PC-3 (cell line): ENCODE results near the gene FAM227A. TPM values are rescaled to one million over a fixed set of nuclear protein-coding genes. Genes with fewer than 3 reads are reported as not detected.

Experiments
- ATAC-seq: fragments of 200-7000 bp; cut with Tn5 transposase; 2 replicates; pipeline ENCODE4 v1.9.1; 2020; ENCODE audit warnings: mild to moderate bottlenecking, moderate library complexity
- BruUV-seq: library from RNA; stranded (reverse); fragments of 400-500 nt; replicated peaks from 2 replicates; lab custom pipeline; 2021; lab: Mats Ljungman, UMichigan
- CTCF ChIA-PET: fragments of 300-600 bp; sonication (Branson Sonifier 250); formaldehyde crosslinking; loops from one replicate; lab custom pipeline; 2022; ENCODE audit warnings: antibody characterized with exemption; lab: Charles Lee
- POLR2A ChIA-PET: fragments of 300-600 bp; sonication (Branson Sonifier 250); formaldehyde crosslinking; loops from one replicate; lab custom pipeline; 2022; ENCODE audit warnings: antibody characterized with exemption; ENCODE audit not compliant: unreplicated experiment; lab: Charles Lee
- DNase-seq: peaks from one replicate; pipeline ENCODE4 v3.0.0-alpha.2; 2015
- H2AFZ ChIP-seq: fragments of 300-600 bp; sonication (generic); 2 replicates; pipeline ENCODE4 v1.6.0; 2016; ENCODE audit warnings: antibody characterized with exemption, low read length
- H3F3A ChIP-seq: fragments of 300-600 bp; sonication (generic); one replicate; pipeline ENCODE4 v1.6.0; 2017; ENCODE audit warnings: antibody characterized with exemption, low read length, control low read depth, mild to moderate bottlenecking; ENCODE audit not compliant: unreplicated experiment
- H3K27ac ChIP-seq: fragments of 300-600 bp; sonication (generic); 2 replicates; pipeline ENCODE4 v1.5.1; 2016; ENCODE audit warnings: mild to moderate bottlenecking, low read length
- H3K27me3 ChIP-seq: fragments of 300-600 bp; sonication (generic); 2 replicates; pipeline ENCODE4 v1.6.1; 2016; ENCODE audit warnings: low read length, mixed read lengths
- H3K36me3 ChIP-seq: fragments of 300-600 bp; sonication (generic); 2 replicates; pipeline ENCODE4 v1.6.1; 2016; ENCODE audit warnings: low read depth, mixed run types, low read length, mixed read lengths
- H3K4me1 ChIP-seq: fragments of 300-600 bp; sonication (generic); 2 replicates; pipeline ENCODE4 v1.5.1; 2016; ENCODE audit warnings: low read length; ENCODE audit not compliant: insufficient read depth
- H3K4me2 ChIP-seq: fragments of 300-600 bp; sonication (generic); 2 replicates; pipeline ENCODE4 v1.6.0; 2016; ENCODE audit warnings: low read length
- H3K4me3 ChIP-seq: fragments of 300-600 bp; sonication (generic); 2 replicates; pipeline ENCODE4 v1.5.1; 2016; ENCODE audit warnings: mild to moderate bottlenecking, low read length, mixed read lengths
- H3K79me2 ChIP-seq: fragments of 300-600 bp; sonication (generic); 2 replicates; pipeline ENCODE4 v1.6.1; 2017; ENCODE audit warnings: low read length, mixed read lengths
- H3K9ac ChIP-seq: fragments of 300-600 bp; sonication (generic); 2 replicates; pipeline ENCODE4 v1.6.0; 2016; ENCODE audit warnings: mild to moderate bottlenecking, low read length
- H3K9me2 ChIP-seq: fragments of 300-600 bp; sonication (generic); replicated peaks from 2 replicates; pipeline ENCODE4 v1.6.1; 2016; ENCODE audit warnings: mixed run types, low read length, mixed read lengths
- H3K9me3 ChIP-seq: fragments of 300-600 bp; sonication (generic); 2 replicates; pipeline ENCODE4 v1.6.1; 2016; ENCODE audit warnings: low read length, mixed read lengths
- H4K20me1 ChIP-seq: fragments of 300-600 bp; sonication (generic); 2 replicates; pipeline ENCODE4 v1.6.1; 2016; ENCODE audit warnings: low read length, mixed read lengths
- CTCF ChIP-seq: fragments of 300-600 bp; sonication (generic); conservative IDR thresholded peaks from 2 replicates; pipeline ENCODE4 v1.5.1; 2017; ENCODE audit warnings: antibody characterized with exemption, low read depth, mild to moderate bottlenecking, low read length
- EZH2 ChIP-seq: fragments of 300-600 bp; sonication (generic); IDR thresholded peaks from one replicate; pipeline ENCODE4 v1.6.1; 2017; ENCODE audit warnings: antibody characterized with exemption, mild to moderate bottlenecking, low read length; ENCODE audit not compliant: unreplicated experiment
- EZH2phosphoT487 ChIP-seq: fragments of 300-600 bp; sonication (generic); IDR thresholded peaks from 2 replicates; pipeline ENCODE4 v1.6.1; 2018; ENCODE audit warnings: mild to moderate bottlenecking, antibody characterized with exemption, low read length, borderline replicate concordance
- intact Hi-C: fragments of 100-400 bp; cut with micrococcal nuclease; formaldehyde crosslinking; loops from 2 replicates; pipeline ENCODE4 v1.9.0; 2023
- total RNA-seq: library from RNA; depleted of rRNA; stranded (reverse); fragments of >200 nt; gene quantifications from 2 replicates; pipeline ENCODE4 v1.2.3, GENCODE V29; 2014

Gene FAM227A
- total RNA-seq, 1 experiment from 2014 or later, result 1.2 TPM

- no peak overlapping the region for H3K9ac ChIP-seq
- H3K27ac ChIP-seq, result no peak overlapping the region
- no peaks in the 10 kb centered on the region for H3F3A ChIP-seq
- intact Hi-C loops, result no loop called here
- TF ChIP-seq EZH2, result no peak
- TF ChIP-seq EZH2phosphoT487, result no peak
- no peak for TF ChIP-seq CTCF
- ChIA-PET POLR2A (no interaction called here), CTCF (no interaction called here)
- no peak overlapping the region for H3K4me2 ChIP-seq
- H3K4me3 ChIP-seq, result no peak overlapping the region
- DNase-seq, result no peak
- no peaks in the 10 kb centered on the region for H3K36me3 ChIP-seq
- H3K4me1 ChIP-seq, result peaks cover 9% of the 10 kb centered on the region
- no peak overlapping the region for H2AFZ ChIP-seq
- no peaks in the 10 kb centered on the region for H3K9me3 ChIP-seq
- H3K27me3 ChIP-seq, result no peaks in the 10 kb centered on the region
- ATAC-seq, result no peak
- H3K9me2 ChIP-seq, result no peaks in the 10 kb centered on the region
- H3K79me2 ChIP-seq, result no peaks in the 10 kb centered on the region
- no TSS peak for BruUV-seq
- H4K20me1 ChIP-seq, result no peaks in the 10 kb centered on the region
Measured at GRCh38 chr22:38567531-38568285, 88.5 kb downstream of the FAM227A start.

- ATAC-seq, result no peak
- Histone ChIP-seq H3K4me2 (no peak overlapping the region), H3K4me3 (no peak overlapping the region), H4K20me1 (no peaks in the 10 kb centered on the region), H3K9me3 (no peaks in the 10 kb centered on the region), H3F3A (no peaks in the 10 kb centered on the region), H3K9me2 (no peaks in the 10 kb centered on the region), H3K4me1 (peaks cover 9% of the 10 kb centered on the region), H3K79me2 (no peaks in the 10 kb centered on the region), H3K27ac (no peak overlapping the region), H2AFZ (no peak overlapping the region), H3K36me3 (no peaks in the 10 kb centered on the region), H3K9ac (no peak overlapping the region), H3K27me3 (no peaks in the 10 kb centered on the region)
- ChIA-PET POLR2A (interaction anchor here (0.6 kb wide), 1 partner anchor 456 kb away, joined by 3 read pairs; the partner anchor contains the start of gene BAIAP2L2), CTCF (no interaction called here)
- TF ChIP-seq CTCF (no peak), EZH2 (no peak), EZH2phosphoT487 (no peak)
- no TSS peak for BruUV-seq
- no peak for DNase-seq
- intact Hi-C loops, result no loop called here
Measured at GRCh38 chr22:38566726-38567504, 89.3 kb downstream of the FAM227A start.

- Histone ChIP-seq H3K27ac (no peak overlapping the region), H3F3A (no peaks in the 10 kb centered on the region), H2AFZ (no peak overlapping the region), H3K9me3 (no peaks in the 10 kb centered on the region), H3K9me2 (no peaks in the 10 kb centered on the region), H3K79me2 (no peaks in the 10 kb centered on the region), H3K4me1 (no peaks in the 10 kb centered on the region), H3K4me3 (no peak overlapping the region), H3K4me2 (no peak overlapping the region), H4K20me1 (no peaks in the 10 kb centered on the region), H3K27me3 (no peaks in the 10 kb centered on the region), H3K36me3 (no peaks in the 10 kb centered on the region), H3K9ac (no peak overlapping the region)
- no peak for ATAC-seq
- TF ChIP-seq EZH2 (no peak), EZH2phosphoT487 (no peak), CTCF (no peak)
- intact Hi-C loops, result no loop called here
- ChIA-PET CTCF (no interaction called here), POLR2A (no interaction called here)
- no peak for DNase-seq
- BruUV-seq, result no TSS peak
Measured at GRCh38 chr22:38565441-38565840, 90.8 kb downstream of the FAM227A start.
